HG03045 (cell line): ENCODE measurements around the gene TACR1.
A peak's percentile ranks its signal among the peaks of the same experiment; 100 is the strongest.

Experiments
- ATAC-seq: cut with Tn5 transposase; IDR thresholded peaks from one replicate; pipeline ENCODE4 v1.9.1; 2021; ENCODE audit warnings: mild to moderate bottlenecking, moderate library complexity; ENCODE audit not compliant: unreplicated experiment

The TACR1 gene

DNA sequence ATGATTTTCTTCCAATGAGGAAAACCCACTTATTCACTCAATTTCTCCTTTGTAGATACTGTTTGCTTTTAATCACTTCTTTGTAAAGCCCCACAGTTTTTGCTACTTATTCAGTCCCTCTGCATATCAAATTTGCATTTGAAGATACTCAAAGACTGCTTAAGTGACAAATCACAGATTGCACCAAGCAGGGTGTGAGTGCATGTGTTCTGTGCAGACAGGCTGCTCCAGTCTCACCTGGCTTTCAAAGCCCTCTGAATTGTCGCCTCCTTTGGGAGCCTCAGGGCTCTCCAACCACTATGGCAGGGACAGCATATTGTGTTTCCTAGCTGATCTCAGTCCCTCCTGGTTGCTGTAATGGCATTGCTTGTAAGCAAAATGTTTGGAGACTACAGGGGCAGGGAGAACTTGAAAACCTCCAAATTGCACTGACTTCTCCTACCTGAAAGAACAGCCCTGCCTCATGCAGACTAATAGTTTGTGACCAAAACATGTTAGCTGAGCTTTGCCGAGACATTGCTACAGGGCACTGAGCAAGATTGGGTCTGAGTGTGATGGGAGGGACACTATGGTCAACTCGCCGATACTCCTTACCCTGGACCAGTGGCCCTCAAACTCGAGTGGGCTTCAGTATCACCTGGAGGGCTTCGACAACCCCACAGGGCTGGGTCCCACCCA, 144.0 kb downstream of the TACR1 start:
- no peak for ATAC-seq

- no peak for ATAC-seq
Observed at GRCh38 chr2:75054296-75054695, 145.0 kb downstream of the TACR1 start.

DNA sequence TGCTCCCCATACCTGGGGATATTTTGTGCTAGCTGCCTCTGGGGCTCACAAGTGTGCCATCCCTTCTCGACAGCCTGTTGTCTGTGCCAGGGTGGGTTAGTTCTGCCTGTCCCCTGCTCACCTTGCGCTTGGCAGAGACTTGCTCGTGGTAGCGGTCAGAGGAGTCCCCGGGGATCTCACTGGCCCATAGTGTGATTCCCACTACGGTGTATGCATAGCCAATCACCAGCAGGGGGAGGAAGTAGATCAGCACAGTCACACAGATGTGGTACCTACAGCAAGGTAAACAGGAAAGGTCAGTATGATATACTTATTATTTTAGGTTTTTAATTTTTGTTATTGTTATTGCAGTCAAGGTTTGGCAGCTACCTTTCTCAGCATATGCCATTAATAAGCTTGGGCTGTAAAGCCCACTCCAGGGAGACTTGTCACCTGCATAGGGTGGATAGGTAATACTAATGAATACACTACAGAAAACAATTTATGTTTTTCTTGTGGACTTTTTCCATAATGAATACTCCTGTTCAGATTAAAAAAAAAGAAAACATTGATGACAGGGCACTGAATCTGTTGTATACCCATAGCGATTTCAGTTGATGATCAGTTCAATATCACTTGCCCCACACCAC, 145.7 kb downstream of the TACR1 start:
- peak; percentile 74 for ATAC-seq

- no peak for ATAC-seq
Observed at GRCh38 chr2:75047992-75048625, 151.2 kb downstream of the TACR1 start.

DNA sequence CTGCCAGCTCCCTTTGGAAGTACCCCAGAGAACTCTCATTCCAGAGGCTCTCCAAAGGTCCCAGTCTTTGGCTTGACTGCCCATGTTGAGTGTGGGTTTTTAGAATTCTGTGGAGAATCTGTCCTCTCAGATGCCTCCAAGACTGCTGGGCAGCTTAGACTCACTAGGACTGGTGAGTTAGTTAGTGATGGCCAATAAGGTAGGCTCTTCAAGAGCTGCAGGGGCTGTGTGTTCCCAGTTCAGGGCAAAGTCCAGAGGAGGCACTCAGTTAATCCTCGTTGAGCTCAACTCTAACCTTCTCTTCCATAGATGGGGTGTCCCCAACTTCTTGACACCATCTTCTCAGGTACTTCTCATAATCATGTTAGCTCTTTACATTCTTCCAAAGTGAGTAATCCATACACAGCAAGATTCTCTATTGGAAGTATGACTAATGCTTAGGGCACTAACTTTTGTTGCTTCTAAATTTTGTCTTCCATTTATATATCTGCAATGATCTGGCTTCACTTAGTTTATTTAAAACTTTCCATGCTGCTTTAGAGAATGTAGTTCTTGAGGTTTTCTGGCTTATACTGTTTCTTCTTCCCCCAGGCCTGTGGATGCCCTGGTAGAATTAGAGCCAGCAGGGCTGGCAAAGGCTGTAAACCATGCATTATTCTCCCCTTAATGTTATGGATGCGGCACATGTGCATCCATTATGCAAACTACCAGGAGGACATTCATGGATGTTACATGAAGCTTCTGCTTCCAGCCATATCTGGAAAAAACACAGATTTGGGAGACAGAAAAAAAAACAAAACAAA, 151.9 kb downstream of the TACR1 start:
- ATAC-seq: no peak

- ATAC-seq: no peak
Observed at GRCh38 chr2:75045526-75046050, 153.7 kb downstream of the TACR1 start.

GRCh38 chr2:75044291-75044690, 155.0 kb downstream of the TACR1 start:
- ATAC-seq: no peak

- no peak for ATAC-seq
Observed at GRCh38 chr2:75042823-75043222, 156.5 kb downstream of the TACR1 start.

DNA sequence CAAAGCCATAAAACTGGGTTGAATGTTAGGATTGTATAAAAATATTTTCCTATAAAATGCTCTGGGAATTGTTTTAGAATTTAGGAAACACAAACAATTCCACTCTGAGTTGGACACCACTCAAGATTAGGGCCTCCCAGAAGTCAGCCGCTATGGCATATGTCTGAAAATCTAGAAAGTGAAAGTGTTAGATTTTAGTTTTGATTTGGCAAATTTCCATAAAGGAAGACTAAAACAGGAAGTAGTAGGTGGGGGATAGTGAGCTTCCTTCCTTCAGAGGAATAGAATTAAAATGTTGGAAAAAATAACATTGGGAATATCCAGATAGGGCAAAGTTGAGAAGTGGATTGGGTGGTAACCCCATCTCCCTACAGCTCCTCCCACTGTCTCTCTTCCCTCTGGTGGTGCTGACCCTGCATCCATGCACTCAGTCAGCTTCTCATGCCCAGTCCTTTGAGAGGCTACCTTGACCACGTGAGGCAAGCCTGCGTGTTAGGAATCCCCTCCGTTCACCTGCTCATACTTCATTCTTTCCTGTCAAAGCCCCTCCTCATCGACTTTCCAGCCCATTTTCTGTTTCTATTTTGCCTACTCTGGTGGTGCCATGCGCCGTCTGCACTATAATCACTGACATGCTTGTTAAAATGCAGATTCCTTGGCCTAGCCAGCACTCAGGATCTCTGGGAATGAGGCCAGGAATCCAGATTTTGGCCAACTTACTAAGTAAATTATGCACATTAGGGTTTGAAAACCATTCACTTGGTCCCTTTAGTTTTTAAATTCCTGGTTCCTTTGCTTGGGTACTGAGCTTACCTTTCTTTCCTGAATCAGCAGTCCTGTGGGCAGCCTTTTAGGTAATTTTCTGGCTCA, 157.4 kb downstream of the TACR1 start:
- no peak for ATAC-seq

DNA sequence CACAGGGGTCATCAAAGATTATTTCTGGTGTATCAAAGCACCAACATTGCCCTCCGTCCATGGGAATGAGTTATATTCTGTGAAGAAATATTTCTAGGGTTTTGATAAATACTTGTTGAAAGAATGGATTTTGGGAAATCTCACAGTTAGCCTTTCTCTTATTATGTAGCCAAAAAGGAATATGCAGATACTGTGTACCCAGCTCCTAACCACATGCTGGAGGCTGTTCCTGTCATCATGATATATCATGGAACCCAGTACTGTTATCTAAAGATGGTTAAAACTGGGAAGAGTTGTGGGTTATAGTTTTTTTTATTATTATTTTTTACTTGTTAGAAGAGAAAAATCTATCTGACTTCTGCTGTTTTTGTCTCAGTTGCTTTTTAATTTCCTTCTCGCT, 158.1 kb downstream of the TACR1 start:
- no peak for ATAC-seq

GRCh38 chr2:75035444-75036353, 163.6 kb downstream of the TACR1 start:
- ATAC-seq: no peak

DNA sequence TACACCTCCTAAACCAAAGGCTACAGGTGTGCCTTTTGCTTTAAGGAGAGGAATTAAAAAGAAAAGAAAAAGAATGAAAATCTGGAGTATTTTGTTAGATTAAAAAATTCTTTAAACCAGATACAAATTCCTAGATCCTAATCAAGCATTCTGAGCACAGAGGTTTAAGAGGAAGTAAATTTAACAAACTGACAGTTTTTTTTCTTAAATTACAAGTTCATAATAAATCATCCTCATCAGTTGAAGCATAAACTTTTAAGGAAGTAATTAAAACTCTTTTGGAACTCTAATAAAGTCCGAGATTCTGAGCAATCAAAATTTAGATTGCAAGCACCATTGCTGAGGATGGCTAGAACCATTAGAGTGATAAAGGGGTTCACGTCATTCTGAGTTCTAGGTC, 165.8 kb downstream of the TACR1 start:
- no peak for ATAC-seq

- ATAC-seq: no peak
Observed at GRCh38 chr2:75031906-75032803, 167.2 kb downstream of the TACR1 start.

GRCh38 chr2:75031171-75031570, 168.1 kb downstream of the TACR1 start:
- no peak for ATAC-seq

DNA sequence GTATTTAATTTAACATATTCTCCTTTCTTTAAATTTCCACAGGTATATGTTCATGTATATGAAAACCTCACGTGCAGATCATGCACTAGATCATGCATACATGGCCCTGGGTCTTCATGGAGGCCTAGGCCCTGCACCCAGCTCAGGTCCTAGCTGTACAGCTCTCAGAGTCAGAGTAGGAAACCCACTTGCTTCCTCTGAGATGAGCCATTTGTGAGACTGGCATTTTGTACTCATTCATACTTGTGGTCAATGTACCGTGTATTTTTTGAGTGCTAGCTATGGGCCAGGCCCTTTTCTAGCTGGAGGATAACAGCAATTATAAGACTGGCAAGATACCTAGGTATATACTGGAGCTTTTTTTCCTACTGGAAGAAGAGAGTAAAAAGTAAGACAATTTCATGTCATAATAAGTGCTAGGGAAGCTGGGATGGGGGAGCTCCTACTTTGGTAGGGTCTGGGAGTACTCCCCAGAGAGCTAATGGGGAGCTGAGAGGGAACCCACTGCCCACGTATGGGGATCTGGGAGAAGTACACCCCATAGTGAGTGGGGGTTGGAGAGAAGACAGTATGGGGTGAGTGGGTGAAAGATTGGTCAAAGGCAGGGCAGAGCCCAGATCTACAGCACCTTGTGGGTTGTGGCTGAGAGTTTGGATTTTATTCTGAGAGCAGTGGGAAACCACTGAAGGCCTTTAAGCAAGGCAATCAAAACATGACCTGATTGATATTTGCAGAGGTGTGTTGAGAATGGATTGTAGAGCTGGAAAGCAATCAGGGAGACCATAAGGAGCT, 168.9 kb downstream of the TACR1 start:
- no peak for ATAC-seq

DNA sequence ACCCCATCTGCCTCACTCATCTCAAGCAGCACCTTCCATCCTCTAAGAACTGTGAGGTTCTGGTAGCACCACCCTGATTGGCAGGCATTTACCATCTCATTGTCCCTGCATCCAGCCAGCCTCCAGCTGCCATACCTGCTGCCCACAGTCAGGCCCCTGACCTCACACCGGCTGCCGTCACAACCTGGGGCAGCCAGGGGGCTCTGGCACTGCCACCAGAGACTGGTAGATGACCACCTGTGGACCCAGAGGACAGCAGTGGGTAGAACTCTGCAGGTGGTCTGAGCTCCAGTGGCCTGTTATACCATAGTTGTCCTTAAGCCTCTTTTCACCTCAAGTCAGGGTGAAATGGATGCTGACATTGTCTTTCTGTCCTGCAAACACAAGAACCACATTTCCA, 171.4 kb downstream of the TACR1 start:
- ATAC-seq: no peak

DNA sequence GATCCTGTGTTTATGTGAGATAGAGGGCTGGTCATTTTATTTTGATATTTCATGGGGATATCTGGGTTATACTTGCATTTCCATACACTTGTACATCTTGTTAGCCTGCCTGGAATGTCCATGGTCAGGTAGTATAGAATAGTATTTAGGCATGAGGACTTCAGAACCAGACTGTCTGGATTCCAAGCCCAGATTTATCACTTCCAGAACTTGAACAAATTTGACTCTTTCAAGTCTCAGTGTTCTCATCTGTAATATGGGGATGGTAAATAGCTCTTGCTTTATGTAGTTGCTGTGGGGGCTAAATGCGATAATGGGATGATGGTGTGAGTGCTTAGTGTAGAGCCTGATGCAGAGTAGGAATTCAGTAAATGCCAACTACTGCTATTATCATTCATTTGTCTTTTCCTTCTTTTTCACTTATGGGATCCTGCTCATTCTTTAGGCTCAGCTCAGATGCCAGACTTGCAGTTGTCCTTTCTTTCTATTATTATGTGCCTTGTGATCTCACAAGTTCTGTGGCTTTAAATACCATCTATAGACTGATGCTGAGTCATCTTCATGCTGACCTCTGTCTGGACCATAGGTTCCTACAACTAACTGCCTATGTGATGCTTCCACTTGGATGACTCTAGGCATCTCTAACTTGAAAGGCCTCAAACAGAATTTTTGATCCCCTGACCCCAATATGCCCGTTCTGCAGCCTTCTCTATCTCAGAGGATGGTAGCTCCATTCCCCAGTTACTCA, 173.5 kb downstream of the TACR1 start:
- ATAC-seq: no peak
